Amniotic epithelial cell (primary cell): ENCODE measurements around the gene PLS1.
"Not testable (repeated sequence)": the region's sequence is repeated elsewhere in the genome, so short reads cannot be mapped to it uniquely, and the experiment has no call there.

Experiments used
- DNase-seq: peaks from one replicate; pipeline ENCODE4 v3.0.0-alpha.2; 2010; ENCODE audit warnings: low read depth

Gene PLS1

DNA sequence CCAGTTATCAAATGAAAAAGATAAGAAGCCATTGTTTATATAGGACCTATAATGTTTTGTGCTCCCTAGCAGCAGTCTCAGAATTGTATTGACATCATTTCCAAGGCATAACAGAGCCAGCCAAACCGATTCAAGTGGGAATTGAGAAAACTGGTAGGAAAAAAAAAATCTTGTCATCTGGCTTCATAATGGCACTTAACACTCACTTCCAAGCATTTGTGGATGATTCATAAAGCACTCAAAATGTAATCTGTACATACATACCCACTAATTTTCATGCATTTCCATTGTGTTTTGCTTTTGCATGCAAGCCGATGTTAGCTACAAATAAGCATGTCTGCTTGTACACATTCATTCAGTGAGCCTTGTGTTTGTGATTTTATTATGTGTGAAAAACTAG, 109.0 kb downstream of the PLS1 start:
- no peak for DNase-seq

DNA sequence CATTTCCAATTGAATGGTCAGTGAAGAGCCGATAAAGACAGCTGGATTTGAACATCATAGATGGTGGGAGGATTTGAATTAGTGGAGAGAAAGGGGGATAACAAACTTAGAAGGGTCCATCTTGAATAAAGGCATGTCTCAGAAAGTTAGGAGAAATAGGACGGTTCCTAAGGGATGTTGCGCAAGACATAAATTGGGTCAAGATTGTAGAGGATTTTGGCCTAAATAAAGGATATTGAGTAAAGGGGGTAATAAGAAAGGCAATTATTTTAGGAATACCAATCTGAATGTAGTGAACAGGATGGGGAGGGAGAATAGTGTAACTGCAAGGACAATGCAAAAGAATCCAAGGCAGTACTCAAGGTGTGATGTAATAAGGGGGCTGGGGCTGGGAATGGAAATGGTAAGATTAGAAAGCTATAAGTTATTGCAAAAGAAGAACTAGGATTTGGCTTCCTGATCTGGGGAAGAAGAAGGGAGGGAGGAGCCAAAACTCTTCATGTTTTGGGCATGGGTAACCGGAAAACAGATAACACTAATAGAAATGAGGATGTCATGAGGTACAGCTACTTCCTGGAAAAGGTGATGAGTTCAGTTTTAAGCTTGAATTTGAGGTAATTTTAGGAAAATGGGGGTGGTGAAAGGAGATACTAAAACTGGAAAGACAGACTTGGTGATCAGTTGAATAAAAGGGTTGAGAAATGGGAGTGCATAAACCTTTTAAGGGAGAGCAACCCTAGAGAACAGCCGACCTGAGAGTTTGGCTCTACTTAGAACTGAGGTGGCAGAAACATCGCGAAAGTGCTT, 110.3 kb downstream of the PLS1 start:
- DNase-seq: no peak

DNA sequence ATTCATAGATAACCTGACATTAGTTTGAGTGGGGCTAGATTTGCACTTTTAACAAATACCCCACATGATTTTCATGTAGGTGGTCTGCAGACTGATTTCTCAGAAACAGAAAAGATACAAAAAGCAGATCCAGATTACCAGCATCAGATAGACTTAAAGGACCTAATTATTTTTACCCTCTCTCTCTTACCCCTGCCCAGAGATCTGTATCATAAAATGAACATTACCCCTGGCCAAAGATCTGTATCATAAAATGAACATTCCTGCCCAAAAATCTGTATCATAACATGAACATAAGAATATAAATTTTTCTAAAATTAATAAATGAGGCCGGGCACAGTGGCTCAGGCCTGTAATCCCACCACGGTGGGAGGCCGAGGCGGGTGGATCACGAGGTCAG, 113.0 kb downstream of the PLS1 start:
- no peak for DNase-seq

DNA sequence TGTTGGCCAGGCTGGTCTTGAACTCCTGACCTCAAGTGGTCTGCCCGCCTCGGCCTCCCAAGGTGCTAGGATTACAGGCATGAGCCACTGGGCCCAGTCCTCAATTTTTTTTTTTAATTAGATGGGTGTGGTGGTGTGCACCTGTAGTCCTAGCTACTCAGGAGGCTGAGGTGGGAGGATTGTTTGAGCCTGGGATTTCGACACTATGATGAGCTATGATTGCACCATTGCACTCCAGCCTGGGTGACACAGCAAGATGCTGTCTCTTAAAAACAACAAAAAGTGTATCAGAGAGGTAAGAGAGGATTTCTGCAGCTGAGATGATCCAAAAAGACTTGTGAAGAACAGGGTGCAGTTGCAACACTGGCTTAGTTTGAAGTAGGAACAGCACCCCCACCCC, 118.7 kb downstream of the PLS1 start:
- DNase-seq: peak; percentile 3

DNA sequence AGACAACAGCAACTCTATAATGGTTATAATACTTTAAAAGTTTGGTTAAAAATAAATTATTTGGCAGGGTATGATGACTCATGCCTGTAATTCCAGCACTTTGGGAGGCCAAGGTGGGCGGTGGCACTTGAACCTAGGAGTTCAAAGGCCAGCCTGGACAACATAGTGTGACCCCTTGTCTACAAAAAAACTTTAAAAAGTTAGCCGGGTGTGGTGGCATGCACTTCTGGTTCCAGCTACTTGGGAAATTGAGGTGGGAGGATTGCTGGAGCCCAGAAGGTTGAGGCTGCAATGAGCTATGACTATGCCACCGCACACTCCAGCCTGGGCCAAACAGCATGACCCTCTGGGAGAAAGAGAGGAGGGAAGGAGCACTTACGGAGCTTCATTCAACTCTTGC, 119.9 kb downstream of the PLS1 start:
- DNase-seq: no peak

DNA sequence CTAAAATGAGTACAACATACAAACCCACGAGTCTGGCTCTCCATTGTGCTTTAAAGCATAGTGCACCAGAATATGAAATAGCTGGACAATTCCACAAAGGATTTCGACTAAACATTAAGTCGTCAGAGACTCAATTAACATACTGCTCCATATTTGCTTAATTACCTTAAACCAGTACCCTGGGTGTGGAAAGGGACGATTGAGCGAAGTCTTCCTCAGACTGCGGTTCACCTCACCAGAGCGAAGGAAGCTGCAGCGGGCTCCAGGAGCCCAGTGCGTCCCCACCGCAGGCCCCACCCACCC, 127.4 kb downstream of the PLS1 start:
- no peak for DNase-seq

DNA sequence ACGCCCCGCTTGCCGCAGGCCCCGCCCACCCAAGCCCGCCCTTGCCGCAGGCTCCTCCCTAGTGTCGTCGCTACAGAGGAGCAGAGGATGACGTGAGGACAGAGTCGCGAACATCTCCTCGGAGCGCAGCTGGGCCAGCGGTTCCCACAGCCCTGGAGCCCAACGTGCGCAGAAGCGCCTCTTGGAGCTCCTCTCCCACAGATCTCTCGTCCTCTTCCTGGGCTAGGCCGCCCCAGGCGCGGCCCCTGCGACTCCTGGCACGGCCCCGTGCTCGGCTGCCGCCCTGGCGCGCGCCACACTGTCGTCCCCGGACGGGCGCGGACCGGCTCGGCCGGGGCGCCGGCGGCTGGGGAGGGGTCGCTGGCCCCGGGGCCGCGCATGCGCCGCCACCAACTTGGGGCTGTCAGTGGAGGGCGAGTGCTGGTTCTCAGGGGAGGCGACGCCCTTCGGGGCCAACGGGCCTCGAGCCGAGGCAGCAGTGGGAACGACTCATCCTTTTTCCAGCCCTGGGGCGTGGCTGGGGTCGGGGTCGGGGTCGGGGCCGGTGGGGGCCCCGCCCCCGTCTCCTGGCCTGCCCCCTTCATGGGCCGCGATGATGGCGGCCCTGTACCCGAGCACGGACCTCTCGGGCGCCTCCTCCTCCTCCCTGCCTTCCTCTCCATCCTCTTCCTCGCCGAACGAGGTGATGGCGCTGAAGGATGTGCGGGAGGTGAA, 127.9 kb downstream of the PLS1 start, which contains the start of gene TRPC1:
Gene TRPC1 (plus strand): TSS at position 67 of the 714 bp plus-strand sequence. CDS start 526 bp downstream, at position 593.
- DNase-seq: peak; percentile 63

DNA sequence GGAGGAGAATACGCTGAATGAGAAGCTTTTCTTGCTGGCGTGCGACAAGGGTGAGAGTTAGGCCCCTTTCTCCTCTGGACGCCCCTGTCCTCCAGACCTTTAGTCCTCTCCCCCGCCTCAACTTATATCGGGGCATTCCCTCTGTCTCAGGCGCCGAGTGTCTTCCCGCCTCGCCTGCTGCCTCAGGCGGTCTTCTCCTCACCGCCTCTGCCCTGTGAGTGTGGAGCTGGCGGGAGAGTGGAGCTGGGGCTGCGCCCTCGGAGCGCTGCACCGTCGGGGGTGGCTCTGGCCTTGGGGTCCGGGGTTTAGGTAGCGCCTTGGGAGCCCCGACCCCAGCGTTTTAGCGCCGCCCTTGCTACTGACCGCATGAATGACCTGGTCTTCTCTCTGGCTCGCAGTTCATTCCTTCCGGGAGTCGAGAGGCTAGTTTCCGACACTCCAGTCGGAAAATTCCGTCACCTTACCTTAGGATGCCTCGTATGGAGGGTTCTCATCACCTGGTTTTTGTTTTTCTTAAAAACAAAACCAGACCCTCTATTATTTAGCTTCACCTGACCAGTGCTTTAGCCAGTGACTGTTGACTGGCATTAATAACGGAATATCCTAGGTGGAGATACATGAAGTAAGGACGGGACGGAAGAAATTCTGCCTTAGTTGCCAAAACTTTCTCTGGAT, 128.6 kb downstream of the PLS1 start:
- peak; percentile 38 for DNase-seq

DNA sequence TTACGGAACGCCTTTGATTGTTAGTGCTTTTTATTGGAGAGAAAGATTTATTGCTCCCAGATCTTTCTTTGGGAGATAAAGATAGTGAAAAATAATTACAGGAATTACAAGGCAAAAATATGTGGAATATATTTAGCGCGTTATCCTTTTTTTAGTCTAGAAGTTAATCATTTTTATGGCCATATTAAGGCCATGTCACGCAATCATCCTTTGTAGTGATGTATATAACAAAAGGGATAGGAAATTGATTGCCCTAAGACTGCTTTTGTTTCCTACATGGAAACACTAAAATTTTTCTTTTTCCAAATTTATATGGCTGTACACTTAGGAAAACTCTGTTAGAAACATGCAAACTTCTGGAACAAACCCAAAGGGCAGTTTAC, 129.2 kb downstream of the PLS1 start:
- no peak for DNase-seq

DNA sequence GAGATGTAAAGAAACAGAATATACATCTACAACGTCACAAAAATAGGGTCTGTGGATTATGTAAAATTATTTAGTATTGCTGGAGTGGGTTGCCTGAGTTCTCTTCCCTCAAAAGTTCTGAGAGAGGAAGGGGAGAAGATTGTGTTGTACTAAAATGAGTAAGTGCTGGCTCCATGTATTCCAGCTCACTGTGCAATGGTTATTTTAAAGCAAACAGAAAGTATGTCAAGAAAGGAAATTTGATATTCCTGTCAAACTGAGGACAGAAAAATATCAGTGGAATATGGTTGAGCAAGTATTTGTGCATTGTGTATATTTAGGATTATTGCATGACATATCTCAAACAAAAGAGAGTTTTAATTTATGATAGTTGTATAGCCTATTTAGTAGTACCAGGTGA, 129.8 kb downstream of the PLS1 start:
- DNase-seq: no peak

DNA sequence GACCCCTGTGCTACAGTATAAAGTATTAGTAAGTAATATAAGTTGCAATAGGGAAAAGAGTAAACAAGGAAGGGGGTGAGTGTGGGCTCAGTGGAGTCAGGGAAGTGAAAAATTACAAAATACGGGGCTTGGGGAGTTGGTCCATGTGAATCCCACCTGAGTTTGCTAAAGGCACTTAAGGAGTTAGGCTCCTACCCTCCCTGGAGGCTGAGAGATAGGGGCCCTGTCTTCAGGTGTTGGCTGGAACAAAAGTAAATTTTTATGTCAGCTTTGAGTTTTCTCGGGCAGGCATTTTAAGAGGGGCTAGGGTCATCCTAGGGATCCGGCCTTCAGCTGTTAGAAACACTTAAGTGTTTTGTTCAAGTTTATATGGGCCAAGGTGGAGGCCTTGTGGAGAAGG, 135.9 kb downstream of the PLS1 start:
- DNase-seq: no peak

DNA sequence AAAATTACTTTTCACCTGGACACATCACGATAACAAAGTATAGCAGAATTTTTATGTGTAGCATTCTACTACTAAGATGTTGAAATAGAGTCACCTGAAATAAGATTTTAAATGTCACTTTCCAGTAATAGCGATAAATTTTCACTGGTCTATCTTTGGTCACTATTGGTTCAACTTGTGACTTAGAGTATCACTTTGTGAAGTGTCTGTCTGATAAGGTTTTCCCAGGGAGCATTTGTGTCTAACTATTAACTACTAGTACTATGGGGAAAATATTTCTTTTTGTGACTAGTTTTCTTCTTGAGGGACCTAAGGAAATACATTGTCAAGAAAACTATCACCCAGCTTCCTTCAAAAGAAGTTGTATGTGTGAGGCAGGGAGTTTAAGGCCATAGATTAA, 138.6 kb downstream of the PLS1 start:
- no peak for DNase-seq

DNA sequence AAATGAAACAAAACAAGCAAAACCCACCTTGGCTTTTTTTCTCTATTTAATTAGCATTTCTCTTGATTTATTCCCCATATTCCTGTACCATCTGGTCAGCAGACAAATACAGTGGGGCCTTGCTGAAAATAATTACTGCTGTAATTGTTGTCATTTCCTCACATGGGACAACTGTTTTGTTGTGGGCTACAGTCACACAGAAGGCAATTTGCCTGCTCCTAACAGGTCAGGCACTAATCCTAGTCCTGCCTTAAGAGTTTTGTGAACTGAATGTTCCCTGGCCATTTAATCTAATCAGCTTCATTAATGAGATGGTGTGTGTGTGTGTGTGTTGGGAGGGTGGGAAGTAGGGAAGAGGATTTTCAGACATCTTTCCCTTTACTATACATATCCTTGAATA, 139.3 kb downstream of the PLS1 start:
- no peak for DNase-seq

DNA sequence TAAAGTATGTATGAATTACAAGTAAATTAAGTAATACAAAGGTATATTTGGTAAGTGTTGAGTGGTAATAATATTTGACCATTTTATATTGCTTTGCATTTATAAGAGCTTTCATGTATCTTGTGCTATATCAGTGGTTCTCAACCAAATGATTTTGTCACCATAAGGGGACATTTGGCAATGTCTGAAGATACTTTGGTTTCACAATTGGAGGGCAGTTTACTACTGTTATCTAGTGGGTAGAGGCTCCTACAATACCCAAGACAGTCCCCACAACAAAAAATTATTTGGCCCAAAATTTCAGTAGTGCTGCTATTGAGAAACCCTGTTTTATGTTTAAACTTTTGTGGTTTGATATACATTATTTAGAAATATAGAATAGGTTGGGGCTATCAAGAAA, 142.2 kb downstream of the PLS1 start:
- DNase-seq: no peak

DNA sequence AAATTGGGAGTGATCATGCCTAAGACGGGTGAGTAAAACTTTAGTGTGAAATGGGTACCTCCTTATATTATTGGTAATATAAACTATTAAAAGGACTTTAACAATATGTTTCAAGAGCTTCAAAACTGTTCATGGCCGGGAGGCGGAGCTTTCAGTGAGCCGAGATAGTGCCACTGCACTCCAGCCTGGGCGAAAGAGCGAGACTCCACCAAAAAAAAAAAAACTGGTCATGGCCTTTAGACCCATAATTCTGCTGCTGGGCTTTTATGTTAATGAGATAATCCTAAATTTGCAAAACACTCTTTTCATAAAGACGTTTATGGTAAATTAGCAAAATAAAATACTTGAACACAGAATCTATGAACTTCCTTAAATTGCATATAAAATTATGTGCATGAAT, 150.5 kb downstream of the PLS1 start:
- DNase-seq: no peak

DNA sequence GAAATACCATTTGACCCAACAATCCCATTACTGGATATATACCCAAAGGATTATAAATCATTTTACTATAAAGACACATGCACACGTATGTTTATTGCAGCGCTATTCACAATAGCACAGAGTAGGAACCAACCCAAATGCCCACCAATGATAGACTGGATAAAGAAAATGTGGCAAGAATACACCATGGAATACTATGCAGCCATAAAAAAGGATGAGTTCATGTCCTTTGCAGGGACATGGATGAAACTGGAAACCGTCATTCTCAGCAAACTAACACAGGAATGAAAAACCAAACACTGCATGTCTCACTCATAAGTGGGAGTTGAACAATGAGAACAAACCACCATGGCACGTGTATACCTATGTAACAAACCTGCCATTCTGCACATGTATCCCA, 154.3 kb downstream of the PLS1 start:
- not testable (repeated sequence) for DNase-seq

DNA sequence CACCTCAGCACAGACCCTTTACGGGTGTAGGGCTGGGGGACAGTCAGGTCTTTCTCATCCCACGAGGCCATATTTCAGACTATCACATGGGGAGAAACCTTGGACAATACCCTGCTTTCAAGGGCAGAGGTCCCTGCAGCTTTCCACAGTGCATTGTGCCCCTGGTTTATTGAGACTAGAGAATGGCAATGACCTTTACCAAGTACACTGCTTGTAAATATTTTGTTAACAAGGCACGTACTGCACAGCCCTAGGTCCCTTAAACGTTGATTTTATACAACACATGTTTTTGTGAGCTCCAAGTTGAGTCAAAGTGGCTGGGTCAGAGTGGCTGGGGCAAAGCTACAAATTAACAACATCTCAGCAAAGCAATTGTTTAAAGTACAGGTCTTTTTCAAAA, 156.4 kb downstream of the PLS1 start:
- not testable (repeated sequence) for DNase-seq

DNA sequence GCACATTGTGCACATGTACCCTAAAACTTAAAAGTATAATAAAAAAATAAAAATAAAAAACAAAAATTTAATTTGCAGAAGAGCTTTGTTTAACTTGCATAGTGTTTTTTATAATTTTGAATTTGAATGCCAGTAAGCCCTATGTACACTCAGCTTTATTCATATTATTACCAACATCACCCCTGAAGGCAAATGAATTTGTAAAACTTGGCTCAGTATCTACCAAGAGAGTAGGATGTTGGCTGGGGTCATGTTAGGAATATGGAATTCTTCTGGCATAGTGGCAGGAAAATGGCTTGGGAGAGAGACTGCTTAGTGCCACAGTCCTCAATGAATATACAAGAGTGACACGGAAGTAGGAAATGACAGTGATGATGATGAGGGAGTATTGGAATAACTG, 158.3 kb downstream of the PLS1 start:
- DNase-seq: no peak
